ENCODE measurements around the gene SMPD2.
"Not testable (repeated sequence)": the region's sequence is repeated elsewhere in the genome, so short reads cannot be mapped to it uniquely, and the experiment has no call there.

Gene SMPD2

GRCh38 chr6:109447878-109448555 lies 7.5 kb downstream of the SMPD2 start:
- DNase-seq: no peak

- DNase-seq: no peak
These were observed 8.1 kb downstream of the SMPD2 start for GRCh38 chr6:109448615-109449014.

DNA sequence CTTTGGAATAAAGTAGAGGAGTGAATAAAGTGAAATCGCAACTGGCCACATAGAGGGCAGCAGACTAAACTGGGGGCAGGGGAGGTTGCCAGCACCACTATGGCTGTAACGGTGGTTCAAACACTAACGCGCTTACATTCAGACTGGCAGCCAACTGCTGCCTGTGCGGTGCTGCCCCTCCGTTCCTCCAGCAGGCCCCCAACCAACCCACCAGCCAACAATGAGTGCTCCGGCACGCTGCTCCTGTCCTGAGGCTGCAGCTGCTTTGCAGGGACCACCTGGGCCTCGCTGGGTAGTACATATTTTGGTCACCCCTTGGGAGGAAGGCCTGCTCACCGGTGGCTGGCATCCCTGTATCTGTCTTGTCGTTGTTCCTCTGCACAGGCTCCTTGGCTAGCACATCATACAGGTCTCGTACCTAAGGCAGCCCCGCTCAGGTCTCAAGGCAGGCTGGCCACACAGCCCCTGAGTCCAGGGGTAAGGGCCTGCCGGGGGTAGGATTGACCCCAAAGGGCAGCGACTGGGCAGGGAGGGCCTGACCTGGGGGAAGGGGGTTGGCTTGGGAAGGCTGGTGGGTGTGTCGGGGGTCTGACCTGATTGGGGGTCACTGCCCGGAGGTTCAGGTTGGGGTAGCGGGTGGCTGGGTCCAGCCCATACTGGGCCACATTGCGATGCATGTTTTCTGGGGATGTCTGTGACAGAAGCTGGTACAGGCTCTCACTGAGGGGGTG lies 8.7 kb downstream of the SMPD2 start:
- no peak for DNase-seq

- no peak for DNase-seq
These were observed 9.5 kb downstream of the SMPD2 start for GRCh38 chr6:109449795-109450673.

GRCh38 chr6:109450801-109451200 lies 10.3 kb downstream of the SMPD2 start:
- no peak for DNase-seq

- DNase-seq: no peak
These were observed 10.9 kb downstream of the SMPD2 start for GRCh38 chr6:109451376-109451775.

- no peak for DNase-seq
These were observed 11.7 kb downstream of the SMPD2 start for GRCh38 chr6:109452181-109452580.

- no peak for DNase-seq
These were observed 12.6 kb downstream of the SMPD2 start for GRCh38 chr6:109453156-109453555.

DNA sequence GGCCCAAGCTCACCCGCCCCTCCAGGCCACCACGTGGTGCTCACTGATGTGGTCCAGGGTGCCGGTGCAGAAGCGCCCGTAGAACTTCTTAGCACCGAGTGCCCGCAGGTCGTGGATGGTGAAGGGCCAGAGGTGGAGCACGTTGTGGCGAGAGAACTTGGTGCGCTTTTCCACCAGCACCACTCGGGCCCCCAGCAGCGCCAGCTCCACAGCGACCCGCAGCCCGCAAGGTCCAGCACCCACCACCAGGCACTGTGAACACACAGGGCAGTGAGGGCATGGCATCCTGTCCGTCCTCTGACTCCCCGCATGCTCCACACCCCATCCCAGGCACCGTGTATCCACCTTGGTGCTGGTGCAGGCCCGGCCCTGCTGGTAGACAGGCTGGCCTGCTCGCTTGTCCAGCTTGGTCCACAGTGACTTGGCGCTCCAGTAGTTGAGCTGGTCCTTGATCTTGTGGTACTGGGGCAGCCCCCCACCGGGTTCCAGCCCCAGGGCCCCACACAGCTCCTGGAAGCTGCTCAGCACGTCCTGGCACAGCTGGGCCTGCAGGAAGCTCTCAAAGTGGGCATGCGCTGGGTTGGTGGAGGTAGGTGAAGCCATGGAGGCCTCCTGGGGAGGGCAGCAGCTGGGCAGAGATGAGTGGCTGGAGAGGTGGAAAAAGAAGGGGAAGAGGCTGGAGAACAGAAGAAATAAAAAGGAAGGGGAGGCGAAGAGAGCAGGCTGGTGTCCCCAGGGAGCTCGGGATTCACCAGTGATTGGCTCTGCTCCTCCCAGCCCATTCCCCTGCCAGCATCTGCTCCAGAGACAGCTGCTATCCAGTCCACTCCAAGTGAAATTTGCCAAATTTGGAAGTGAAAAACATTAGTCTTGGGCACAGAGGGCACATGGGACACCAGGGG lies 13.3 kb downstream of the SMPD2 start:
- no peak for DNase-seq

DNA sequence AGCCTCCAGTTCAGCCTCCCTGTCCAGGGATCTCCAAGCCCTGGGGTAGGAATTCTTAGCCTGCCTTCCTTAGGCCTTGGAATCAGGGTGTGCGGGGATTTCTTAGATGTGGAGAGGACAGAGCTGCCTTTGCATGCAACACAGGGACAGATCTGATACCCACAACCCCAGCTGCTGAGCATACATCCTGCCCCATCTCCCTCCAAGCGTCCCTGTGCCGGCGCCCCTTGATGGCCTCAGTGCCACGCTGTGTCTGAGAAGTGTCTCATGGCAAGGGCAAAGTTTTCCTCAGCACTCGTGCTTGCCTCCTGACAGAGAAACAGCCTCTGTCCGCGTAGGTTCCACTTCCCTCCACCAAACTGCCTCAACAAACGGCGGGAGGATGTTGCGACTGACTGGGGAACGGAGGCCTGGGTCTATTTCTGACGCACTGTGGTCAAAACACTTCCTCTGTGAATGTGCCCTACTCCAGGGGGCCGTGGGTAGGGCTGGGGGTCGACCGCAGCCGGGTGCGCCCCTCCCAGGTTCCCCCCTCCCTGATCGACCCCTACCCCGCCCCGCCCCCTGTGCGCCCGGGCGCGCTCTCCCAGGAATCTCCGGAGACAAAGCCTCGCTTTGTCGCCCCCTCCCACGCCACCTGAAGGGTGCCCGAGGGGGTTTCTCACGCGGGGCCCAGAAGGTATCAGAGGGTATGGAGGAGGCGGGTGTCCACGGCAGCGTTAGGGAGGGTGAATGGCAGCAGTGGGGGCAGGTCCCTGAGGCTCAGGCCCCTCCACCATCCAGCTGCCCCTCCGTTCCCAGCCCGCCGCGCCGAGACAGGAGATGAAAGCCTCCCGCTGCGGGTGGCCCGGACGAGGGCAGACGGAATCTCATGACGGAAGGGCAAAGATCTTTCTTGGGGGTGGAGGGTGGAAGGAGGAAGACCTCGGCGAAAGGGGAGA lies 14.2 kb downstream of the SMPD2 start:
- no peak for DNase-seq

- peak; percentile 26 for DNase-seq
These were observed 15.1 kb downstream of the SMPD2 start, which contains the start of gene MICAL1 for GRCh38 chr6:109455437-109456110. Gene MICAL1, minus strand, starts transcription at chr6:109455772. Its CDS starts 1,576 bp downstream, at chr6:109454196.

- DNase-seq: no peak
These were observed 15.6 kb downstream of the SMPD2 start for GRCh38 chr6:109456111-109456583.

- no peak for DNase-seq
These were observed 16.4 kb downstream of the SMPD2 start for GRCh38 chr6:109456710-109457561.

DNA sequence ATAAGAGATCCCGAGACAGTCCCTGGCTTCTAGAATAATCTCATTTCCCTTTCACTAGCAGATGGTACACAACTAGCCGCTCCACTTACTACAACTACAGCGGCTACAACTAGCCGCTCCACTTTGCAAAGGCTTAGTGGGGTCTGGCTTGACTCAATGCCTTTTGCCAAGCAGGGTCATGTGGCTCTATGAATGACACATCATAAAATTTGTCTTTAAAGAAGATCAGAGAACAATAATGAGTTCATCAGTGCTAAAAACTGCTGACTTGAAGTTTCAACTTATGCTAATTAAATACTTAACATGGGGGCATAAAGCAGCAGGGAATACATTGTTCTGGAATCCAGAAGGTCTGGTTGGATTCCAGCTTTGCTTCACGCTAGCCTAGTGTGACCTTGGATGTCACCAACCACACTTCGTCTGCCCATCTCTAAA lies 17.1 kb downstream of the SMPD2 start:
- no peak for DNase-seq

GRCh38 chr6:109458774-109459531 lies 18.4 kb downstream of the SMPD2 start:
- DNase-seq: no peak

GRCh38 chr6:109460161-109460829 lies 19.8 kb downstream of the SMPD2 start:
- peak; percentile 39 for DNase-seq

GRCh38 chr6:109461205-109461604 lies 20.7 kb downstream of the SMPD2 start:
- not testable (repeated sequence) for DNase-seq

Measured in kidney glomerular epithelial cell (primary cell).